ENCODE results near the gene GNB1.

GNB1 gene

DNA sequence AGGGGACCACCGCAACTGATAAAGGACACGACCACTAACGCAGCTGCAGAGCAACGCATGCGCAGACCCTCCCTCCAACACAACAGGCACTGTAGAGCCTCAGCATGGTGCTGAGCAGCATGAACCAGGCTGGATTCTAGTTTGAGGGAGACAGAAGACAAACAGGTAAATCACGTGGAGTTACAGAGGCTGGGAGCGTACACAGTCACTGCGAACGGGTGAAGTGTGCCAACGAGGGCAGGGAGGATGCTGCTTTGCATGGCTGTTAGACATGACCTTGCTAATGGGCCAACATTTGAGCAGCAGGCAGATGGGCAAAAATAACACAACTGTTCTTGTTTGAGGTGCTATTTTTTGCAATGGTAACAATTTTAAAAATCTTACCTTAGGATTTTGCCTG is 57.4 kb downstream of the GNB1 start:
- DNase-seq (ENCODE audit: insufficient read length, low spot score): no peak
- no peak for FAIRE-seq
- TF ChIP-seq, protein P1, sequence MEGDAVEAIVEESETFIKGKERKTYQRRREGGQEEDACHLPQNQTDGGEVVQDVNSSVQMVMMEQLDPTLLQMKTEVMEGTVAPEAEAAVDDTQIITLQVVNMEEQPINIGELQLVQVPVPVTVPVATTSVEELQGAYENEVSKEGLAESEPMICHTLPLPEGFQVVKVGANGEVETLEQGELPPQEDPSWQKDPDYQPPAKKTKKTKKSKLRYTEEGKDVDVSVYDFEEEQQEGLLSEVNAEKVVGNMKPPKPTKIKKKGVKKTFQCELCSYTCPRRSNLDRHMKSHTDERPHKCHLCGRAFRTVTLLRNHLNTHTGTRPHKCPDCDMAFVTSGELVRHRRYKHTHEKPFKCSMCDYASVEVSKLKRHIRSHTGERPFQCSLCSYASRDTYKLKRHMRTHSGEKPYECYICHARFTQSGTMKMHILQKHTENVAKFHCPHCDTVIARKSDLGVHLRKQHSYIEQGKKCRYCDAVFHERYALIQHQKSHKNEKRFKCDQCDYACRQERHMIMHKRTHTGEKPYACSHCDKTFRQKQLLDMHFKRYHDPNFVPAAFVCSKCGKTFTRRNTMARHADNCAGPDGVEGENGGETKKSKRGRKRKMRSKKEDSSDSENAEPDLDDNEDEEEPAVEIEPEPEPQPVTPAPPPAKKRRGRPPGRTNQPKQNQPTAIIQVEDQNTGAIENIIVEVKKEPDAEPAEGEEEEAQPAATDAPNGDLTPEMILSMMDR (IDR thresholded peaks at IDR 0.05; ENCODE audit: insufficient read depth, missing control alignments): no peak

DNA sequence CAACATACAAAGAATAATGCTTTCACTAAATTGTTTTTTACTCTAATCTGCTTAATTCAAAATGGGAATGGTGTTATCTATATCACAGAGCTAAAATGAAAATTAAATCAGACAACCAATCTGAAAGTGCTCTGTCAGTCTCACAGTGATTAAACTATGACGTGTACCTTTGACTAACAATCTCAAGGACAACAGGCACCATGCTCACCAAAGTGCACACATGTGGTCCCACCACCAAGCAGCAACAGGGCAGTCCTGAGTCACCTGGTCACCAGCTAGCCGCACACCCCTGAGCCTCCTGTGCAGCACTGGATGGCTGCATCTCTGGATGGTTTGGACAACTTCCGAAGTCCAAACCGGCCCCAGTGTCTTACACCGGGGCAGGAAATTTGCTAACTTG is 58.1 kb downstream of the GNB1 start:
- FAIRE-seq (no peak), DNase-seq (ENCODE audit: insufficient read length, low spot score) (no peak)
- TF ChIP-seq, protein P1 (IDR thresholded peaks at IDR 0.05; ENCODE audit: insufficient read depth, missing control alignments): no peak

DNA sequence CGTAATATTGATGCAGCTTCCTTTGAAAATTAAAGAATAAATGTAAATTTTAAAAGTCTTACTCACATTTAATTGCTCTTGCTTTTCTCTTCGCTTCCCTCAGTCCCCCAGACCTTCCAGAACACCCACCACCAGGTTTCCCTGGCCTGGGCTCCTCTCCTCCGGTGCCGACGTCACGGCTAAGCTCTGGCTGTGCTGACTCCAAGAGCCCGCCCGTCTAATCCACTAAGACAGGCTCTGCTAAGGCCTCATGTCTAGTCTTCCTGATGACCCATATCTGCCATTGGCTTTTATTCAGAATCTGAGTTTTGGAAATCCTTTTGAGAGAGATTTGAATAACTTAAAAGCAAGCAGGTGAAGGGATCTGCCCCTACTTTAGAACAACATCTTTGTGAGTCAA is 58.7 kb downstream of the GNB1 start:
- TF ChIP-seq, protein P1 (IDR thresholded peaks at IDR 0.05; ENCODE audit: insufficient read depth, missing control alignments): no peak
- FAIRE-seq (no peak), DNase-seq (ENCODE audit: insufficient read length, low spot score) (peak; percentile 27)

DNA sequence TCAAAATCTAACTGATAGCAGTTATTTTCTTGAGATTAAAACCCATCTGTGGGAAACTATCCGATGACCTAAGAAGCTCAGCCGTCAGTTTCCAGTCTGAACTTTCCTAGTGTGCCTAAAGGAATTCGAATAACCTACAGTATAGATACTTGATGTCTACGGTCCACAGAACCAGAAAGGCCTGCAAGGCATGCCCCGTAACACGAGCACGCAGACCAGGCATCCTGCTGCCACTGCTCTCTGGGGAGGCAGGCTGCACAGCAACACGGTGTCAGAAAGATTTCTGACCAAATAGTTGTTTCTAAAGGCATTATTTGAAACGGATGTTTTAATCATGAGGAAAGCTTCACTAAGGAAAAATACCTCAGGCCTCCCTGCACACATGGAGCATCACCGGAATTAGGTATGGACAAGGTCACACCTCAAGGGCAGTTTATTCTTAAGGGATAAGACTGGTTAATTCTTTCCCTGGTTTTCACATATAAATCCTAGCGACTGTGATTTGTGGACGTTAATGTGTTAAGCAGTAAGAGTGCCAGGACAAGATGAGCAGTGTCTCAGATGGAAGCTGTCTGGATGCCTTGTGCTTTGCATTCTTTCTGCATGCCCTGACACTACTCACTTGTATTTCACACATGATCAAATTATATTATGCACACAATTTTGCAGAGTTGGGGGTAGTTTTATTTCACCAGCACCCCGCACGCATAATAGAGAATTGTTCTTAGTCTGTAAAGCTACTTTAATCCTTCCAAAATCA is 63.6 kb downstream of the GNB1 start:
- no peak for DNase-seq (ENCODE audit: insufficient read length, low spot score)
- TF ChIP-seq, protein P1 (IDR thresholded peaks at IDR 0.05; ENCODE audit: insufficient read depth, missing control alignments): no peak
- no peak for FAIRE-seq

DNA sequence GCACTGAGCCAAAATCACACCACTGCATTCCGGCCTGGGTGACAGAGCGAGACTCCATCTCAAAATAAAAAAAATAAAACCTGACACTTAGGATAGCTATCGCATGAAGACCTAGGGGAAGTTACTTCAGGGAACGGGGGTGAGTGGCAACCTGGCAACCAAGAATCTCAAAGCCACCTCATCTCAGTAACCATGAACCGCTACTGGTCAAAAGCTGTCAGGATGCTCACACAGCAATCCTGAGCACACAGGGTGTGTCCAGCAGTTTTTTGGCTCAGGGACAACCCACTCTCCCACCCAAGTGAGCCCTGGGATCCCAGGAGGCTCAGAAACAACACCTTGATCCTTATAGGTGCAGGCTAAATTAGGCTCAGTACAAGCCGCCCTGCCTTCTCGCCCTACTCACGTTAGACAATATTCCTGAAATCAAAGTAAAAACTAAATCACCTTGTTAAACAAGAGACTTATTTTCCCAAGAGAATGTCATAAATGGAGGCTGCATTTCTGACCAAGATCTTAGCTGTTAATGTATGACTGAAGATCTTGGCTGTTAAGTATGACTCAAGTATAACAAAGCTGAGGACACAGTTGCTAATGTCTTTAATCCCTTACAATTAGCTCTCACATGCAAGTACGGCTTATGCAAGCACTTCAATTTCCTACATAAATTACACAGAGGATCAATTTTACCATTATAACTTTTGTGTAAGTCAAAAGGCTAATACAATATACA is 64.4 kb downstream of the GNB1 start:
- FAIRE-seq (no peak), DNase-seq (ENCODE audit: insufficient read length, low spot score) (no peak)
- TF ChIP-seq, protein P1 (IDR thresholded peaks at IDR 0.05; ENCODE audit: insufficient read depth, missing control alignments): no peak

DNA sequence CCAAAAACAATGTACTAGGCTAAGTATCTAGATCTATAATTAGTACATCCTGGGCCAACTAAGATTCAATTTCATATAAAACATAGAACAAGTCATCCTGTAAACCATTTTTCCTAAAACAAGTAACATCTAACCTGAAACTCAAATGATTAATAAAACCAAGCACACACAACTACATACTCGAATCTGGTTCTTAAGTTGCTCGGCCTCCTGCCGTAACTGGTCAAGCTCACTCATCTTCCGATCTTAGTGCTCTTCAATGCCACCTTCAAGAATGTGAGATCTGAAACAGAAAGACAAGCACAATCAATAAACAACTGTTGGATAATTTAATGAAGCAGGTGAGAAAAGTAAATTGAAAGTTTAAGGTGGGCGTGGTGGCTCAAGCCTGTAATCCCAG is 65.7 kb downstream of the GNB1 start:
- FAIRE-seq: no peak
- no peak for DNase-seq (ENCODE audit: insufficient read length, low spot score)

More for the DNA sequence above, 65.7 kb downstream of the GNB1 start:
- TF ChIP-seq, protein P1 (IDR thresholded peaks at IDR 0.05; ENCODE audit: insufficient read depth, missing control alignments): no peak
